SK-N-SH treated with all-trans-retinoic acid at 6 μM for 48 hours (cell line): Measurements from ENCODE around the gene STK4.

Experiments used
- ATAC-seq: fragments of 200-7000 bp; cut with Tn5 transposase; 3 replicates; pipeline ENCODE4 v1.9.1; 2020; ENCODE audit warnings: mild to moderate bottlenecking, moderate library complexity
- ARNTL ChIP-seq: fragments of 450-650 bp; formaldehyde crosslinking; IDR thresholded peaks from 2 replicates; pipeline ENCODE4 v1.5.0; 2020; ENCODE audit warnings: low read depth, mild to moderate bottlenecking, moderate library complexity, borderline replicate concordance
- CSDC2 ChIP-seq: fragments of 250-450 bp; sonication (Bioruptor Pico); IDR thresholded peaks from 2 replicates; pipeline ENCODE4 v1.5.0; 2020; ENCODE audit warnings: mild to moderate bottlenecking, moderate library complexity
- ESRRG ChIP-seq: fragments of 250-450 bp; sonication (Bioruptor Pico); IDR thresholded peaks from 2 replicates; pipeline ENCODE4 v1.6.1; 2021; ENCODE audit warnings: mild to moderate bottlenecking
- OSR1 ChIP-seq: fragments of 250-450 bp; sonication (Bioruptor Pico); IDR thresholded peaks from 2 replicates; pipeline ENCODE4 v1.8.0; 2022; ENCODE audit warnings: moderate library complexity, mild to moderate bottlenecking, inconsistent platforms
- TCF4 ChIP-seq: fragments of 250-450 bp; sonication (Bioruptor Pico); IDR thresholded peaks from 2 replicates; pipeline ENCODE4 v1.8.0; 2021; ENCODE audit warnings: mild to moderate bottlenecking, moderate library complexity, borderline replicate concordance
- TOX ChIP-seq: fragments of 250-450 bp; sonication (Bioruptor Pico); IDR thresholded peaks from 2 replicates; pipeline ENCODE4 v1.8.0; 2021; ENCODE audit warnings: mild to moderate bottlenecking, moderate library complexity, borderline replicate concordance
- ZC3H10 ChIP-seq: fragments of 250-450 bp; sonication (Bioruptor Pico); IDR thresholded peaks from 2 replicates; pipeline ENCODE4 v1.5.1; 2021; ENCODE audit warnings: mild to moderate bottlenecking, moderate library complexity
- ZNF70 ChIP-seq: fragments of 450-650 bp; formaldehyde crosslinking; IDR thresholded peaks from 2 replicates; pipeline ENCODE4 v1.5.0; 2020; ENCODE audit warnings: mild to moderate bottlenecking, moderate library complexity
- ZNF8 ChIP-seq: fragments of 450-650 bp; formaldehyde crosslinking; IDR thresholded peaks from 2 replicates; pipeline ENCODE4 v1.5.0; 2020; ENCODE audit warnings: mild to moderate bottlenecking, moderate library complexity
- TF ChIP-seq, protein P1 (sequence below): fragments of 250-450 bp; sonication (Bioruptor Pico); IDR thresholded peaks from 2 replicates; pipeline ENCODE4 v1.8.0; 2021; ENCODE audit warnings: low read depth, mild to moderate bottlenecking, moderate library complexity, borderline replicate concordance
- TF ChIP-seq, protein P2 (sequence below): fragments of 250-450 bp; sonication (Bioruptor Pico); IDR thresholded peaks from 2 replicates; pipeline ENCODE4 v1.5.1; 2021; ENCODE audit warnings: mild to moderate bottlenecking, moderate library complexity
- TF ChIP-seq, protein P3 (sequence below): fragments of 250-450 bp; sonication (Bioruptor Pico); IDR thresholded peaks from 2 replicates; pipeline ENCODE4 v1.5.1; 2020; ENCODE audit warnings: low read depth, mild to moderate bottlenecking, moderate library complexity
- TF ChIP-seq, protein P4 (sequence below): fragments of 250-450 bp; sonication (Bioruptor Pico); IDR thresholded peaks from 2 replicates; pipeline ENCODE4 v1.5.0; 2020; ENCODE audit warnings: mild to moderate bottlenecking, moderate library complexity

Gene STK4

DNA sequence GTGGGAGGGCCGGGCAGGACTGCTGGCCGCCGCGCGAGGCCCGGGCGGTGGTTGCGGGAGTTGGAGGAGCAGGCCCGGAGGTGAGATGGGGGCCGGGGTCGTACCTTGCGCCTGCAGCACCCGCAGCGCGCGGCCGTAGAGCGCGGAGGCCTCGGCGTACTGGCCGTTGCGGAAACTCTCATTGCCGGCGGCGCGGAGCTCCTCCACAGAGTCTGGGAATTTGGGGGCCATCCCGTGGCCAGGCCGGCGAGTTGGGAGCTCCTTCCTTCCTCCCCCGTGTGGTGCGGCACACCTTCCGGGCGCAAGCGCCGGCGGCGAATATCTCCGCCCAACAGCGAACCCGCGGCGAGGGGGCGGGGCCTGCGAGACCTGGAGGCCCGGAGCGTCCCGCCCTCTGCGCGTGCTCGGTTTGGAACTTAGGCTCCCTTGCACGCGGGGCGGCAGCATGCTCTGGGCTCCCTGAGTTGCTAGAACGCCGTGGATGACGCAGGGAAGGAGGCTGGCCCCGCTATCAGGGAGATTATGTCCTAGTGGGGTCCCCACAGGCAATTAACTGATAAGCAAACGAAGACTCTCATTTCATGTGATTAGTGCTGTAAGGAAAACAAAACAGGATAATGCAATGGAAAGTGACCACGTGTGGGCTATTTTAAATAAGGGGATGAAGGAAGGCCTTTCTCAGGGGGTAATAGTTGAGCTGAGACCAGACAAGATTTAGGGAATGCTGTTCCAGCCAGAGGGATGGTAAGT, 6.0 kb upstream of the STK4 start, which contains the start of gene TOMM34:
Gene TOMM34 (minus strand): TSS at position 295 of the 750 bp plus-strand sequence. CDS start 64 bp downstream, at position 231.
- TF ChIP-seq, protein P1, sequence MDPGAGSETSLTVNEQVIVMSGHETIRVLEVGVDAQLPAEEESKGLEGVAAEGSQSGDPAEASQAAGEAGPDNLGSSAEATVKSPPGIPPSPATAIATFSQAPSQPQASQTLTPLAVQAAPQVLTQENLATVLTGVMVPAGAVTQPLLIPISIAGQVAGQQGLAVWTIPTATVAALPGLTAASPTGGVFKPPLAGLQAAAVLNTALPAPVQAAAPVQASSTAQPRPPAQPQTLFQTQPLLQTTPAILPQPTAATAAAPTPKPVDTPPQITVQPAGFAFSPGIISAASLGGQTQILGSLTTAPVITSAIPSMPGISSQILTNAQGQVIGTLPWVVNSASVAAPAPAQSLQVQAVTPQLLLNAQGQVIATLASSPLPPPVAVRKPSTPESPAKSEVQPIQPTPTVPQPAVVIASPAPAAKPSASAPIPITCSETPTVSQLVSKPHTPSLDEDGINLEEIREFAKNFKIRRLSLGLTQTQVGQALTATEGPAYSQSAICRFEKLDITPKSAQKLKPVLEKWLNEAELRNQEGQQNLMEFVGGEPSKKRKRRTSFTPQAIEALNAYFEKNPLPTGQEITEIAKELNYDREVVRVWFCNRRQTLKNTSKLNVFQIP (CRISPR knock-in tag): no peak
- TF ChIP-seq, protein P2, sequence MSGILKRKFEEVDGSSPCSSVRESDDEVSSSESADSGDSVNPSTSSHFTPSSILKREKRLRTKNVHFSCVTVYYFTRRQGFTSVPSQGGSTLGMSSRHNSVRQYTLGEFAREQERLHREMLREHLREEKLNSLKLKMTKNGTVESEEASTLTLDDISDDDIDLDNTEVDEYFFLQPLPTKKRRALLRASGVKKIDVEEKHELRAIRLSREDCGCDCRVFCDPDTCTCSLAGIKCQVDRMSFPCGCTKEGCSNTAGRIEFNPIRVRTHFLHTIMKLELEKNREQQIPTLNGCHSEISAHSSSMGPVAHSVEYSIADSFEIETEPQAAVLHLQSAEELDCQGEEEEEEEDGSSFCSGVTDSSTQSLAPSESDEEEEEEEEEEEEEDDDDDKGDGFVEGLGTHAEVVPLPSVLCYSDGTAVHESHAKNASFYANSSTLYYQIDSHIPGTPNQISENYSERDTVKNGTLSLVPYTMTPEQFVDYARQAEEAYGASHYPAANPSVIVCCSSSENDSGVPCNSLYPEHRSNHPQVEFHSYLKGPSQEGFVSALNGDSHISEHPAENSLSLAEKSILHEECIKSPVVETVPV (CRISPR knock-in tag): no peak
- TF ChIP-seq OSR1 (CRISPR knock-in tag) (no peak), TOX (CRISPR knock-in tag) (no peak), ZNF8 (CRISPR knock-in tag) (no peak), TCF4 (CRISPR knock-in tag) (no peak), ZNF70 (CRISPR knock-in tag) (no peak)
- TF ChIP-seq, protein P3, sequence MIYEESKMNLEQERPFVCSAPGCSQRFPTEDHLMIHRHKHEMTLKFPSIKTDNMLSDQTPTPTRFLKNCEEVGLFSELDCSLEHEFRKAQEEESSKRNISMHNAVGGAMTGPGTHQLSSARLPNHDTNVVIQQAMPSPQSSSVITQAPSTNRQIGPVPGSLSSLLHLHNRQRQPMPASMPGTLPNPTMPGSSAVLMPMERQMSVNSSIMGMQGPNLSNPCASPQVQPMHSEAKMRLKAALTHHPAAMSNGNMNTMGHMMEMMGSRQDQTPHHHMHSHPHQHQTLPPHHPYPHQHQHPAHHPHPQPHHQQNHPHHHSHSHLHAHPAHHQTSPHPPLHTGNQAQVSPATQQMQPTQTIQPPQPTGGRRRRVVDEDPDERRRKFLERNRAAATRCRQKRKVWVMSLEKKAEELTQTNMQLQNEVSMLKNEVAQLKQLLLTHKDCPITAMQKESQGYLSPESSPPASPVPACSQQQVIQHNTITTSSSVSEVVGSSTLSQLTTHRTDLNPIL (CRISPR knock-in tag): no peak
- ATAC-seq: peak; percentile 95

DNA sequence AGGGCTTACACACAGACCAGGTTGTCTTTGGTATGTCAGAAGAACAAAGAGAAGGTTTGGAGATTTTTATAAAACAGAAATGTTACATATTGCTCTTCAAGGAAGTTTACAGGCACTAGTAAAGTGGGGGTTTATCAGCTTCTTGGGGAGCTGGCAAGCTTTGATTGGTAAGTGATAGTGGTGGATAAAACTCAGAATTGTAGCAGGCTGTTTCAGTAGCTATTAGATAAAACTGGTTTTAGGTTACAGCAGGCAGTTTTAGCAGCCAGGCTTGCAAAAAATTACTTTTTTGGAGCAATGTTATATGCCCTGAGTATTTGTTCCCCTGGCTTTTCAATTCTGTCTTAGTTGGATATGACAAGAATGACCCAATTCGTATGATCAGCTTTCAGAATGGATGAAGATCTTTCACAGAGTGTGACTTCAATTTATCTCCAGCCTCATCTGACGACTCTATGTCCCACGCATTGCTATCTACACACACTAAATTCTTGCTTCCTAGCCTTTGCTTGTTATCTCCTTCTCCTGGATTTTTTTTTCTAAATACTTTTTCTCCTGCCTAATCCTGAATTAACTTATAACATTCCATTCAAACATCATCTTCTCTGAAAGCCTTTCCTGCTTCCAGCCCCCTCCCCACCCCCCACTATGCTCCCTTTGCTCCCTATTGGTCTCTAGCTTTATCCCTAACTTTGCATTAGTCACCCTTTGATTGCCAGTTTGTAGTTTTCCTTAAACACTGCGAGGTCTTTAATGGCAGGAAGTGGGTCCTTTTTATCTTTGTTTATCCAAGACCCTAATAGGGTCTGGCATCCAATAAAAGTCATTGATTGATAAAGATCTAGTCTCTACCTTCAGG, 5.1 kb upstream of the STK4 start:
- ATAC-seq: no peak
- TF ChIP-seq ZC3H10 (CRISPR knock-in tag) (no peak), TCF4 (CRISPR knock-in tag) (no peak), OSR1 (CRISPR knock-in tag) (no peak), ZNF70 (CRISPR knock-in tag) (no peak), ZNF8 (CRISPR knock-in tag) (no peak), CSDC2 (CRISPR knock-in tag) (no peak), ARNTL (CRISPR knock-in tag) (no peak), TOX (CRISPR knock-in tag) (no peak)
- TF ChIP-seq, protein P1 (CRISPR knock-in tag): no peak
- TF ChIP-seq, protein P4, sequence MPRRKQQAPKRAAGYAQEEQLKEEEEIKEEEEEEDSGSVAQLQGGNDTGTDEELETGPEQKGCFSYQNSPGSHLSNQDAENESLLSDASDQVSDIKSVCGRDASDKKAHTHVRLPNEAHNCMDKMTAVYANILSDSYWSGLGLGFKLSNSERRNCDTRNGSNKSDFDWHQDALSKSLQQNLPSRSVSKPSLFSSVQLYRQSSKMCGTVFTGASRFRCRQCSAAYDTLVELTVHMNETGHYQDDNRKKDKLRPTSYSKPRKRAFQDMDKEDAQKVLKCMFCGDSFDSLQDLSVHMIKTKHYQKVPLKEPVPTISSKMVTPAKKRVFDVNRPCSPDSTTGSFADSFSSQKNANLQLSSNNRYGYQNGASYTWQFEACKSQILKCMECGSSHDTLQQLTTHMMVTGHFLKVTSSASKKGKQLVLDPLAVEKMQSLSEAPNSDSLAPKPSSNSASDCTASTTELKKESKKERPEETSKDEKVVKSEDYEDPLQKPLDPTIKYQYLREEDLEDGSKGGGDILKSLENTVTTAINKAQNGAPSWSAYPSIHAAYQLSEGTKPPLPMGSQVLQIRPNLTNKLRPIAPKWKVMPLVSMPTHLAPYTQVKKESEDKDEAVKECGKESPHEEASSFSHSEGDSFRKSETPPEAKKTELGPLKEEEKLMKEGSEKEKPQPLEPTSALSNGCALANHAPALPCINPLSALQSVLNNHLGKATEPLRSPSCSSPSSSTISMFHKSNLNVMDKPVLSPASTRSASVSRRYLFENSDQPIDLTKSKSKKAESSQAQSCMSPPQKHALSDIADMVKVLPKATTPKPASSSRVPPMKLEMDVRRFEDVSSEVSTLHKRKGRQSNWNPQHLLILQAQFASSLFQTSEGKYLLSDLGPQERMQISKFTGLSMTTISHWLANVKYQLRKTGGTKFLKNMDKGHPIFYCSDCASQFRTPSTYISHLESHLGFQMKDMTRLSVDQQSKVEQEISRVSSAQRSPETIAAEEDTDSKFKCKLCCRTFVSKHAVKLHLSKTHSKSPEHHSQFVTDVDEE (CRISPR knock-in tag): no peak
- TF ChIP-seq, protein P2 (CRISPR knock-in tag): no peak

DNA sequence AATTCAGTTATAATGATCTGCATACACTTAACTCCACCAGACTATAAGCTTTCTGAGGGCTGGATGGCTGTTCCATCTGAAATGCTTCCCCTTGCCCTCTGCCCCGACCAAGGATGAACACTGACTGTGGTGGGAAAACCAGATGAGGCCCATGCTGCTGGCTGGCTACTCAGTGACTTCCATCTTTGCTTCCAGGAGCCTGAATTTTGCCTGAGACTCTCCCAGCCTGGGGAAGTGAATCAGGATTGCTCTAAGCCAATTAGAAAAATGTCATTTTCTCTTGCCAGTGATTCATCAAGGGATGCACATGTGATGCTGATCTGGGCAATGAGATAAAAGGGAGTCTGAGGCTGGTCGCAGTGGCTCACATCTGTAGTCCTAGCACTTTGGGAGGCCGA, 4.4 kb upstream of the STK4 start:
- TF ChIP-seq ESRRG: no peak
- ATAC-seq: no peak
